Measurements from ENCODE around the gene LY6G6F. TPM values are rescaled to one million over a fixed set of nuclear protein-coding genes. Genes with fewer than 3 reads are reported as not detected.

LY6G6F gene
- total RNA-seq, 2 experiments from 2014 or later: not detected

GRCh38 chr6:31662124-31662723 is 44.4 kb upstream of the LY6G6F start:
- Histone ChIP-seq H3K4me3 (ENCODE audit: low read length) (no peak overlapping the region), H3K9me3 (ENCODE audit: control insufficient read depth in 1 of 2, insufficient read depth in 1 of 2, low read length in 2 of 2) (no peaks in the 10 kb centered on the region), H3K4me1 (ENCODE audit: insufficient read depth, low read length) (peaks cover 78% of the 10 kb centered on the region), H3K36me3 (ENCODE audit: insufficient read depth, low read length) (peaks cover 46% of the 10 kb centered on the region), H3K27me3 (ENCODE audit: control insufficient read depth in 1 of 2, insufficient read depth in 2 of 2, low read length in 2 of 2) (no peaks in the 10 kb centered on the region), H3K27ac (ENCODE audit: low read depth in 1 of 2, low read length in 2 of 2) (no peak overlapping the region)
- no peak for ATAC-seq (ENCODE audit: poor library complexity)
- intact Hi-C loops (cut with DNase I, micrococcal nuclease): loop anchor here in 1 of 2 experiments (5.0 to 10.0 kb wide), 3 partner anchors 533 to 1543 kb away; partner anchors contain the start of genes ABCF1, GPSM3, HSD17B8 and PBX2
- peak overlapping the region; percentile 95 for H3K4me3 Mint-ChIP-seq
- no peaks in the 10 kb centered on the region for H3K9me3 Mint-ChIP-seq
- ChIA-PET POLR2A (interaction anchor here (0.7 to 7.9 kb wide), 5 partner anchors 9 to 94 kb away, joined by 3 to 250 read pairs (median 3); partner anchors contain the start of genes ABHD16A, APOM, BAG6 and PRRC2A), CTCF (interaction anchor here (1.2 to 2.7 kb wide), 2 partner anchors 9 to 10 kb away, joined by 5 to 9 read pairs; partner anchors contain the start of gene BAG6)
- DNase-seq: peak in 1 of 14 experiments; percentile 25
- peaks cover 74% of the 10 kb centered on the region for H3K4me1 Mint-ChIP-seq (ENCODE audit: low read depth)
- no peaks in the 10 kb centered on the region for H3K27me3 Mint-ChIP-seq
- no peak for TF ChIP-seq CTCF (IDR thresholded peaks at IDR 0.05)
- peaks cover 75% of the 10 kb centered on the region for H3K36me3 Mint-ChIP-seq (ENCODE audit: low read depth)
- H3K27ac Mint-ChIP-seq: peak overlapping the region; percentile 94

GRCh38 chr6:31663126-31663960 is 43.3 kb upstream of the LY6G6F start:
- TF ChIP-seq CTCF (IDR thresholded peaks at IDR 0.05): no peak
- Histone ChIP-seq H3K4me1 (ENCODE audit: insufficient read depth, low read length) (peaks cover 74% of the 10 kb centered on the region), H3K27ac (ENCODE audit: low read depth in 1 of 2, low read length in 2 of 2) (no peak overlapping the region), H3K27me3 (ENCODE audit: control insufficient read depth in 1 of 2, insufficient read depth in 2 of 2, low read length in 2 of 2) (no peaks in the 10 kb centered on the region), H3K4me3 (ENCODE audit: low read length) (peak overlapping the region; percentile 79), H3K36me3 (ENCODE audit: insufficient read depth, low read length) (peaks cover 47% of the 10 kb centered on the region), H3K9me3 (ENCODE audit: control insufficient read depth in 1 of 2, insufficient read depth in 1 of 2, low read length in 2 of 2) (no peaks in the 10 kb centered on the region)
- Mint-ChIP-seq H3K27me3 (no peaks in the 10 kb centered on the region), H3K4me1 (ENCODE audit: low read depth) (peaks cover 72% of the 10 kb centered on the region), H3K9me3 (no peaks in the 10 kb centered on the region), H3K4me3 (peak overlapping the region; percentile 95), H3K27ac (peak overlapping the region; percentile 97), H3K36me3 (ENCODE audit: low read depth) (peaks cover 77% of the 10 kb centered on the region)
- intact Hi-C loops (cut with DNase I, micrococcal nuclease): loop anchor here in 1 of 2 experiments (5.0 to 10.0 kb wide), 3 partner anchors 531 to 1541 kb away; partner anchors contain the start of genes ABCF1, GPSM3, HSD17B8 and PBX2
- ChIA-PET POLR2A (interaction anchor here (0.9 to 7.9 kb wide), 8 partner anchors 10 to 529 kb away, joined by 3 to 250 read pairs (median 6); partner anchors contain the start of genes ABHD16A, APOM, BAG6 and GPSM3), CTCF (interaction anchor here (1.2 kb wide), 1 partner anchor 10 kb away, joined by 5 read pairs; the partner anchor contains the start of gene BAG6)
- ATAC-seq (ENCODE audit: poor library complexity): no peak
- no peak for DNase-seq

All from CD4-positive, alpha-beta T cell (primary cell).